Muscle of arm (tissue), 12 donors: Measurements from ENCODE around the gene COPB2. TPM values are rescaled to one million over a fixed set of nuclear protein-coding genes. Genes with fewer than 3 reads are reported as not detected.

Experiments used
- DNase-seq: peaks from one replicate; pipeline ENCODE4 v3.0.0-alpha.2; 2013
- polyA plus RNA-seq, 12 donors: library from polyadenylated mRNA; unstranded; fragments of 120-200 nt; gene quantifications; one replicate each; pipeline ENCODE4 v1.2.1, GENCODE V29; 2013; ENCODE audit not compliant: insufficient read length in 12 of 12

The COPB2 gene
- polyA plus RNA-seq, 12 donors = 53.0 to 145 (median 109) TPM; not detected in 1

- DNase-seq = no peak
Measured at GRCh38 chr3:139309880-139310279, 79.6 kb downstream of the COPB2 start.

- no peak for DNase-seq
Measured at GRCh38 chr3:139309061-139309591, 80.3 kb downstream of the COPB2 start.

GRCh38 chr3:139308560-139308959, 80.9 kb downstream of the COPB2 start:
- no peak for DNase-seq

GRCh38 chr3:139307601-139308555, 81.6 kb downstream of the COPB2 start:
- no peak for DNase-seq

Other genes starting within 250 kb of the COPB2 start
- 10 to 100 TPM in 11 of 12 donors, not detected in 1; 48.1 to 60.0 (median 52.7) TPM for gene MRPS22, start 45.6 kb downstream of the COPB2 start, polyA plus RNA-seq
- gene RBP2, start 86.9 kb upstream of the COPB2 start, polyA plus RNA-seq = 10 to 100 TPM in 1 of 12 donors, under 1 TPM in 4, not detected in 7; 0.26 to 23.5 (median 0.57) TPM
- gene RBP1, start 150.1 kb upstream of the COPB2 start, polyA plus RNA-seq = 100 to 1,000 TPM in 3 of 12 donors, 10 to 100 TPM in 8, not detected in 1; 69.5 to 116 (median 87.6) TPM